Left forelimb (tissue), 1 donor: ENCODE data around the gene ARMC2.
"Not testable (repeated sequence)": the region's sequence is repeated elsewhere in the genome, so short reads cannot be mapped to it uniquely, and the experiment has no call there.

Experiments
- DNase-seq: peaks from one replicate; pipeline ENCODE4 v3.0.0-alpha.2; 2018; ENCODE audit warnings: low spot score

ARMC2 gene

GRCh38 chr6:108870357-108870756 lies 22.1 kb downstream of the ARMC2 start:
- DNase-seq, result no peak

- no peak for DNase-seq
Observed at GRCh38 chr6:108872141-108872557, 23.9 kb downstream of the ARMC2 start.

- no peak for DNase-seq
Observed at GRCh38 chr6:108872575-108872974, 24.4 kb downstream of the ARMC2 start.

- DNase-seq, result no peak
Observed at GRCh38 chr6:108873251-108873650, 25.0 kb downstream of the ARMC2 start.

- no peak for DNase-seq
Observed at GRCh38 chr6:108873971-108874370, 25.7 kb downstream of the ARMC2 start.

- DNase-seq, result no peak
Observed at GRCh38 chr6:108874470-108875160, 26.4 kb downstream of the ARMC2 start.

GRCh38 chr6:108875161-108875555 lies 26.9 kb downstream of the ARMC2 start:
- DNase-seq, result no peak

GRCh38 chr6:108877046-108877751 lies 29.0 kb downstream of the ARMC2 start:
- no peak for DNase-seq

- no peak for DNase-seq
Observed at GRCh38 chr6:108878942-108879341, 30.7 kb downstream of the ARMC2 start.

GRCh38 chr6:108883172-108883571 lies 35.0 kb downstream of the ARMC2 start:
- no peak for DNase-seq

GRCh38 chr6:108884211-108885059 lies 36.2 kb downstream of the ARMC2 start:
- DNase-seq, result no peak

GRCh38 chr6:108888052-108888451 lies 39.8 kb downstream of the ARMC2 start:
- DNase-seq, result no peak

GRCh38 chr6:108888745-108889144 lies 40.5 kb downstream of the ARMC2 start:
- DNase-seq, result no peak

GRCh38 chr6:108890898-108891297 lies 42.7 kb downstream of the ARMC2 start:
- not testable (repeated sequence) for DNase-seq

GRCh38 chr6:108895571-108895970 lies 47.3 kb downstream of the ARMC2 start:
- no peak for DNase-seq

GRCh38 chr6:108896111-108896661 lies 48.0 kb downstream of the ARMC2 start:
- DNase-seq, result no peak

GRCh38 chr6:108897371-108897770 lies 49.1 kb downstream of the ARMC2 start:
- DNase-seq, result no peak

- DNase-seq, result no peak
Observed at GRCh38 chr6:108902382-108902792, 54.2 kb downstream of the ARMC2 start.

- DNase-seq, result no peak
Observed at GRCh38 chr6:108903796-108904195, 55.6 kb downstream of the ARMC2 start.

- DNase-seq, result no peak
Observed at GRCh38 chr6:108904741-108905140, 56.5 kb downstream of the ARMC2 start.

- no peak for DNase-seq
Observed at GRCh38 chr6:108914235-108915022, 66.2 kb downstream of the ARMC2 start.

GRCh38 chr6:108915258-108915657 lies 67.0 kb downstream of the ARMC2 start:
- DNase-seq, result no peak
